Small intestine (tissue), 7 donors: ENCODE data around the gene FN3K. TPM values are rescaled to one million over a fixed set of nuclear protein-coding genes. Genes with fewer than 3 reads are reported as not detected.
"Not testable (repeated sequence)": the region's sequence is repeated elsewhere in the genome, so short reads cannot be mapped to it uniquely, and the experiment has no call there.

ENCODE experiments used
- DNase-seq, 2 donors: peaks; one replicate each; pipeline versions ENCODE4 v3.0.0 to v3.0.0-alpha.2; 2013
- FAIRE-seq: peaks from 2 replicates; lab custom pipeline; 2012; peaks lifted over from hg19 to GRCh38; lab: Jason Lieb, UNC
- H3K27ac ChIP-seq, 3 donors: one replicate each; pipeline ENCODE4 v1.5.1; 2013; ENCODE audit warnings: low read length in 2 of 3, mild to moderate bottlenecking in 2 of 3, control low read depth in 1 of 3, inconsistent platforms in 1 of 3, low read depth in 1 of 3, moderate library complexity in 1 of 3
- H3K27me3 ChIP-seq, 3 donors: one replicate each; pipeline ENCODE4 v1.6.1; 2013; ENCODE audit warnings: low read length in 3 of 3, inconsistent platforms in 1 of 3; ENCODE audit not compliant: control insufficient read depth in 3 of 3, insufficient read depth in 3 of 3
- H3K36me3 ChIP-seq, 3 donors: one replicate each; pipeline ENCODE4 v1.6.1; 2013; ENCODE audit warnings: low read length in 3 of 3, inconsistent platforms in 1 of 3, low read depth in 1 of 3, mild to moderate bottlenecking in 1 of 3, moderate library complexity in 1 of 3; ENCODE audit not compliant: control insufficient read depth in 3 of 3, insufficient read depth in 2 of 3
- H3K4me1 ChIP-seq, 3 donors: one replicate each; pipeline ENCODE4 v1.6.1; 2013; ENCODE audit warnings: low read length in 2 of 3, inconsistent platforms in 1 of 3, low read depth in 1 of 3, mild to moderate bottlenecking in 1 of 3, moderate library complexity in 1 of 3; ENCODE audit not compliant: control insufficient read depth in 3 of 3, insufficient read depth in 2 of 3
- H3K4me3 ChIP-seq, 3 donors: one replicate each; pipeline ENCODE4 v1.5.1; 2013; ENCODE audit warnings: low read length in 3 of 3, control low read depth in 1 of 3, inconsistent platforms in 1 of 3, low read depth in 1 of 3, mild to moderate bottlenecking in 1 of 3, moderate library complexity in 1 of 3
- H3K9me3 ChIP-seq, 2 donors: one replicate each; pipeline ENCODE4 v1.6.1; 2013; ENCODE audit warnings: low read depth in 1 of 2, low read length in 1 of 2; ENCODE audit not compliant: control insufficient read depth in 2 of 2, insufficient read depth in 1 of 2
- WGBS, 3 donors: extraction: QIAGEN DNeasy Blood & Tissue Kit; methylation state at CpG; one replicate each; pipeline ENCODE4 v1.1.7; 2013; 5-methylcytosine and 5-hydroxymethylcytosine counted together
- polyA plus RNA-seq, 4 donors: library from polyadenylated mRNA; stranded (reverse) in 3 of 4; unstranded in 1 of 4; fragments of 200-250 nt in 3 of 4; fragments of 120-200 nt in 1 of 4; gene quantifications; one replicate each; pipeline versions ENCODE4 v1.2.1 to v1.2.3, GENCODE V29; 2013
- donor health status: healthy with polysubstance abuse.
- donor health status: control.
- donor health status: control.
- donor health status: Bipolar disorder and iron deficiency.
- donor health status: healthy.

FN3K gene
- polyA plus RNA-seq, 4 donors = 17.9 to 261 (median 23.5) TPM

DNA sequence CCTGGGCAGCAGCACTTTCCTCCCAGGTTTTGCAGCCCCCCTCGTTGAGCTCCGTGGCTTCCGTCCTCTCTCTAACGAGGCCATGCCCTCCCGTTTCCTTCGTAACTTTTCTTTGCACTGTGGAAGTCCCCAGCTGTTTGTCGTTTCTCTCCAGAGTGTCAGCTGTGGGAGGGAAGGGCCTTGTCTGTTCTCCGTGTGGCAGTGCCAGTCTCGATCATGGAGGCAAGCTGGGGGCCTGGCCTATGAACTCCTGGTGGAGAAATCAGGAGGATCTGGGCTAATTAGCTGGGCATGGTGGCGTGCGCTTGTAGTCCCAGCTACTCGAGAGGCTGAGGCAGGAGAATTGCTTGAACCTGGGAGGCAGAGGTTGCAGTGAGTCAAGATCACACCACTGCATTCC lies 44.8 kb downstream of the FN3K start:
- Histone ChIP-seq H3K9me3 (no peaks in the 10 kb centered on the region), H3K4me3 (no peak overlapping the region), H3K36me3 (peaks cover 0 to 69% (median 2%) of the 10 kb centered on the region in 3 donors), H3K27me3 (no peaks in the 10 kb centered on the region), H3K27ac (no peak overlapping the region), H3K4me1 (no peaks in the 10 kb centered on the region)
- FAIRE-seq = no peak
- DNase-seq = no peak
- 78 to 85% (median 78%) methylated on average over 12 of the region's 12 CpGs for WGBS, 3 donors

- Histone ChIP-seq H3K36me3 (peaks cover 0 to 69% (median 2%) of the 10 kb centered on the region in 3 donors), H3K4me1 (no peaks in the 10 kb centered on the region), H3K27me3 (no peaks in the 10 kb centered on the region), H3K27ac (no peak overlapping the region), H3K4me3 (no peak overlapping the region), H3K9me3 (no peaks in the 10 kb centered on the region)
- 81 to 84% (median 81%) methylated on average over 27 of the region's 27 CpGs for WGBS, 3 donors
- DNase-seq = peak in 1 of 2 donors; percentile 15
- FAIRE-seq = no peak
Measured at GRCh38 chr17:82780971-82781893, 45.8 kb downstream of the FN3K start.

- FAIRE-seq (no peak), DNase-seq (peak; percentile 80 to 84)
- H3K27ac ChIP-seq = peak overlapping the region in 1 of 3 donors; percentile 34
- peaks cover 0 to 68% (median 2%) of the 10 kb centered on the region in 3 donors for H3K36me3 ChIP-seq
- no peaks in the 10 kb centered on the region for H3K9me3 ChIP-seq
- no peak overlapping the region for H3K4me3 ChIP-seq
- 21 to 27% (median 24%) methylated on average over 8 of the region's 8 CpGs for WGBS, 3 donors
- no peaks in the 10 kb centered on the region for H3K4me1 ChIP-seq
- H3K27me3 ChIP-seq = no peaks in the 10 kb centered on the region
Measured at GRCh38 chr17:82781894-82782274, 46.5 kb downstream of the FN3K start.

- peak overlapping the region in 1 of 3 donors; percentile 34 for H3K27ac ChIP-seq
- DNase-seq (no peak), FAIRE-seq (no peak)
- peaks cover 0 to 70% (median 2%) of the 10 kb centered on the region in 3 donors for H3K36me3 ChIP-seq
- H3K4me3 ChIP-seq = no peak overlapping the region
- no peaks in the 10 kb centered on the region for H3K9me3 ChIP-seq
- H3K4me1 ChIP-seq = no peaks in the 10 kb centered on the region
- WGBS, 3 donors = 81 to 90% (median 85%) methylated on average over 42 of the region's 42 CpGs
- H3K27me3 ChIP-seq = no peaks in the 10 kb centered on the region
Measured at GRCh38 chr17:82782657-82783207, 47.3 kb downstream of the FN3K start.

DNA sequence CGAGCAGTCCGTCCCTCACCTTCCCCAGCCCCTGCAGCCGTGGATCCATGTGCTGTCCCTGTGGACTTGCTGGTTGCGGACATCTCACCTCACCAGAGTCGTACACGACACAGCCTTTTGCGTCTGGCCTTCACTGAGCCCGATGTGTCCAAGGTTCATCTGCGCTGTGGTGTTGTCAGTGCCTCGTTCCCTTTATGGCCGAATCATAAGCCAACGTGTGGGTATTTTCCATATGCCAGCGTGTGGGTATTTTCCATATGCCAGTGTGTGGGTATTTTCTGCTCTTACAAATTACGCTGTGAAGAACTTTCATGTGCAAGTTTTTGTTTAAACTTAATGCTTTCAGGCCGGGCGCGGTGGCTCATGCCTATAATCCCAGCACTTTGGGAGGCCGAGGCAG lies 48.1 kb downstream of the FN3K start:
- peaks cover 0 to 68% (median 2%) of the 10 kb centered on the region in 3 donors for H3K36me3 ChIP-seq
- no peaks in the 10 kb centered on the region for H3K27me3 ChIP-seq
- H3K9me3 ChIP-seq = no peaks in the 10 kb centered on the region
- H3K4me3 ChIP-seq = no peak overlapping the region
- H3K4me1 ChIP-seq = no peaks in the 10 kb centered on the region
- DNase-seq (no peak), FAIRE-seq (no peak)
- 93 to 95% (median 94%) methylated on average over 18 of the region's 18 CpGs for WGBS, 3 donors
- H3K27ac ChIP-seq = no peak overlapping the region

GRCh38 chr17:82785581-82785980 lies 50.2 kb downstream of the FN3K start:
- not testable (repeated sequence) for H3K27ac ChIP-seq, H3K4me1 ChIP-seq, H3K4me3 ChIP-seq, DNase-seq, H3K9me3 ChIP-seq, H3K27me3 ChIP-seq, FAIRE-seq
- H3K36me3 ChIP-seq = peaks cover 0 to 75% (median 2%) of the 10 kb centered on the region in 3 donors
- WGBS, 3 donors = 96 to 100% (median 99%) methylated on average over 11 to 16 of the region's 16 CpGs

- WGBS, 3 donors = 88 to 93% (median 91%) methylated on average over 9 to 10 of the region's 10 CpGs
Measured at GRCh38 chr17:82786427-82786826, 51.0 kb downstream of the FN3K start.

GRCh38 chr17:82787081-82787848 lies 51.9 kb downstream of the FN3K start:
- FAIRE-seq = no peak
- H3K27ac ChIP-seq = no peak overlapping the region
- 88 to 93% (median 91%) methylated on average over 27 of the region's 27 CpGs for WGBS, 3 donors

More at GRCh38 chr17:82786427-82786826, 51.0 kb downstream of the FN3K start:
- Histone ChIP-seq H3K27ac (no peak overlapping the region), H3K27me3 (no peaks in the 10 kb centered on the region), H3K4me1 (no peaks in the 10 kb centered on the region), H3K9me3 (no peaks in the 10 kb centered on the region), H3K36me3 (peaks cover 0 to 76% (median 2%) of the 10 kb centered on the region in 3 donors), H3K4me3 (no peak overlapping the region)
- no peak for FAIRE-seq
- DNase-seq = no peak

More at GRCh38 chr17:82787081-82787848, 51.9 kb downstream of the FN3K start:
- DNase-seq = no peak
- Histone ChIP-seq H3K9me3 (no peaks in the 10 kb centered on the region), H3K4me1 (no peaks in the 10 kb centered on the region), H3K36me3 (peaks cover 0 to 72% (median 2%) of the 10 kb centered on the region in 3 donors), H3K27me3 (no peaks in the 10 kb centered on the region), H3K4me3 (no peak overlapping the region)
